GM19351 (cell line): ENCODE data around the gene FEV.
"Not testable (repeated sequence)": the region's sequence is repeated elsewhere in the genome, so short reads cannot be mapped to it uniquely, and the experiment has no call there.

Source experiments
- ATAC-seq: cut with Tn5 transposase; IDR thresholded peaks from one replicate; pipeline ENCODE4 v1.9.1; 2021; ENCODE audit warnings: mild to moderate bottlenecking, moderate library complexity; ENCODE audit not compliant: unreplicated experiment

FEV gene

GRCh38 chr2:218946621-218947020, 38.4 kb downstream of the FEV start:
- ATAC-seq = no peak

- no peak for ATAC-seq
Observed at GRCh38 chr2:218944759-218945404, 40.1 kb downstream of the FEV start.

DNA sequence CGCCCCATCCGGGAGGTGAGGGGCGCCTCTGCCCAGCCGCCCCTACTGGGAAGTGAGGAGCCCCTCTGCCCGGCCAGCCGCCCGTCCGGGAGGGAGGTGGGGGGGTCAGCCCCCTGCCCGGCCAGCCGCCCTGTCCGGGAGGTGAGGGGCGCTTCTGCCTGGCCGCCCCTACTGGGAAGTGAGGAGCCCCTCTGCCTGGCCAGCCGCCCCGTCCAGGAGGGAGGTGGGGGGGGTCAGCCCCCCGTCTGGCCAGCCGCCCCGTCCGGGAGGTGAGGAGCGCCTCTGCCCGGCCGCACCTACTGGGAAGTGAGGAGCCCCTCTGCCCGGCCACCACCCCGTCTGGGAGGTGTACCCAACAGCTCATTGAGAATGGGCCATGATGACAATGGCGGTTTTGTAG, 53.2 kb downstream of the FEV start:
- not testable (repeated sequence) for ATAC-seq
